SK-N-SH treated with all-trans-retinoic acid at 6 μM for 48 hours (cell line): ENCODE results near the gene COL7A1.

Experiments
- ARNTL ChIP-seq: fragments of 450-650 bp; formaldehyde crosslinking; IDR thresholded peaks from 2 replicates; pipeline ENCODE4 v1.5.0; 2020; ENCODE audit warnings: low read depth, mild to moderate bottlenecking, moderate library complexity, borderline replicate concordance
- BACH2 ChIP-seq: fragments of 250-450 bp; sonication (Bioruptor Pico); IDR thresholded peaks from 2 replicates; pipeline ENCODE4 v1.9.0; 2021; ENCODE audit warnings: mild to moderate bottlenecking, borderline replicate concordance
- PATZ1 ChIP-seq: fragments of 250-450 bp; sonication (Bioruptor Pico); IDR thresholded peaks from 2 replicates; pipeline ENCODE4 v1.8.0; 2020; ENCODE audit warnings: mild to moderate bottlenecking, moderate library complexity, borderline replicate concordance
- PPARA ChIP-seq: fragments of 250-450 bp; sonication (Bioruptor Pico); IDR thresholded peaks from 2 replicates; pipeline ENCODE4 v1.5.0; 2020; ENCODE audit warnings: mild to moderate bottlenecking, borderline replicate concordance
- ZC3H10 ChIP-seq: fragments of 250-450 bp; sonication (Bioruptor Pico); IDR thresholded peaks from 2 replicates; pipeline ENCODE4 v1.5.1; 2021; ENCODE audit warnings: mild to moderate bottlenecking, moderate library complexity
- ZNF565 ChIP-seq: fragments of 450-650 bp; formaldehyde crosslinking; conservative IDR thresholded peaks from 2 replicates; pipeline ENCODE4 v1.5.0; 2020; ENCODE audit warnings: low read depth, mild to moderate bottlenecking, moderate library complexity
- TF ChIP-seq, protein P1 (sequence below): fragments of 250-450 bp; sonication (Bioruptor Pico); IDR thresholded peaks from 2 replicates; pipeline ENCODE4 v1.5.1; 2020; ENCODE audit warnings: low read depth, mild to moderate bottlenecking, moderate library complexity
- TF ChIP-seq, protein P2 (sequence below): fragments of 250-450 bp; sonication (Bioruptor Pico); IDR thresholded peaks from 2 replicates; pipeline ENCODE4 v1.5.1; 2021; ENCODE audit warnings: mild to moderate bottlenecking, moderate library complexity

DNA sequence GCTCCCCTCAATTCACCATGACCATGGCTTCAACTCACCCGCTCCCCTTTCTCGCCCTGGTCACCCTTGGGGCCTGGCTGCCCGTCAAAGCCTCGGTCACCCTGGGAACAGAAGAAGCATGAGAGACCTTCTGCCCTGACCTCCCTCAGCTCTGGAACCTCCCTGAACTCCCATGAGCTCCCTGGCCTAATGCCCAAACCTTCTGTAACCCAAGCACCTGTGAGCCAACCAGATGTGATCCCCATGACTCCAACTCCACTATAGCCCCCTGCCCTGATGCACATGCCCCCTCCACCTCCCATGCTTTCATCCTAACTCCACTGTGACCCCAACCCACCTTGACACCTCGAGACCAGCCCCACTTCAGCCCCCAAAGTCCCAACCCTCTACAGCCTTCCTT, 28.0 kb downstream of the COL7A1 start:
- no peak for TF ChIP-seq PATZ1 (CRISPR knock-in tag)
- no peak for TF ChIP-seq PPARA
- no peak for TF ChIP-seq ZNF565
- no peak for TF ChIP-seq ARNTL (CRISPR knock-in tag)
- no peak for TF ChIP-seq BACH2 (CRISPR knock-in tag)
- no peak for TF ChIP-seq ZC3H10 (CRISPR knock-in tag)
- TF ChIP-seq, protein P1, sequence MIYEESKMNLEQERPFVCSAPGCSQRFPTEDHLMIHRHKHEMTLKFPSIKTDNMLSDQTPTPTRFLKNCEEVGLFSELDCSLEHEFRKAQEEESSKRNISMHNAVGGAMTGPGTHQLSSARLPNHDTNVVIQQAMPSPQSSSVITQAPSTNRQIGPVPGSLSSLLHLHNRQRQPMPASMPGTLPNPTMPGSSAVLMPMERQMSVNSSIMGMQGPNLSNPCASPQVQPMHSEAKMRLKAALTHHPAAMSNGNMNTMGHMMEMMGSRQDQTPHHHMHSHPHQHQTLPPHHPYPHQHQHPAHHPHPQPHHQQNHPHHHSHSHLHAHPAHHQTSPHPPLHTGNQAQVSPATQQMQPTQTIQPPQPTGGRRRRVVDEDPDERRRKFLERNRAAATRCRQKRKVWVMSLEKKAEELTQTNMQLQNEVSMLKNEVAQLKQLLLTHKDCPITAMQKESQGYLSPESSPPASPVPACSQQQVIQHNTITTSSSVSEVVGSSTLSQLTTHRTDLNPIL, result no peak
- TF ChIP-seq, protein P2, sequence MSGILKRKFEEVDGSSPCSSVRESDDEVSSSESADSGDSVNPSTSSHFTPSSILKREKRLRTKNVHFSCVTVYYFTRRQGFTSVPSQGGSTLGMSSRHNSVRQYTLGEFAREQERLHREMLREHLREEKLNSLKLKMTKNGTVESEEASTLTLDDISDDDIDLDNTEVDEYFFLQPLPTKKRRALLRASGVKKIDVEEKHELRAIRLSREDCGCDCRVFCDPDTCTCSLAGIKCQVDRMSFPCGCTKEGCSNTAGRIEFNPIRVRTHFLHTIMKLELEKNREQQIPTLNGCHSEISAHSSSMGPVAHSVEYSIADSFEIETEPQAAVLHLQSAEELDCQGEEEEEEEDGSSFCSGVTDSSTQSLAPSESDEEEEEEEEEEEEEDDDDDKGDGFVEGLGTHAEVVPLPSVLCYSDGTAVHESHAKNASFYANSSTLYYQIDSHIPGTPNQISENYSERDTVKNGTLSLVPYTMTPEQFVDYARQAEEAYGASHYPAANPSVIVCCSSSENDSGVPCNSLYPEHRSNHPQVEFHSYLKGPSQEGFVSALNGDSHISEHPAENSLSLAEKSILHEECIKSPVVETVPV (CRISPR knock-in tag), result no peak
